ENCODE measurements around the gene SGCA.
A peak's percentile ranks its signal among the peaks of the same experiment; 100 is the strongest.

The SGCA gene

DNA sequence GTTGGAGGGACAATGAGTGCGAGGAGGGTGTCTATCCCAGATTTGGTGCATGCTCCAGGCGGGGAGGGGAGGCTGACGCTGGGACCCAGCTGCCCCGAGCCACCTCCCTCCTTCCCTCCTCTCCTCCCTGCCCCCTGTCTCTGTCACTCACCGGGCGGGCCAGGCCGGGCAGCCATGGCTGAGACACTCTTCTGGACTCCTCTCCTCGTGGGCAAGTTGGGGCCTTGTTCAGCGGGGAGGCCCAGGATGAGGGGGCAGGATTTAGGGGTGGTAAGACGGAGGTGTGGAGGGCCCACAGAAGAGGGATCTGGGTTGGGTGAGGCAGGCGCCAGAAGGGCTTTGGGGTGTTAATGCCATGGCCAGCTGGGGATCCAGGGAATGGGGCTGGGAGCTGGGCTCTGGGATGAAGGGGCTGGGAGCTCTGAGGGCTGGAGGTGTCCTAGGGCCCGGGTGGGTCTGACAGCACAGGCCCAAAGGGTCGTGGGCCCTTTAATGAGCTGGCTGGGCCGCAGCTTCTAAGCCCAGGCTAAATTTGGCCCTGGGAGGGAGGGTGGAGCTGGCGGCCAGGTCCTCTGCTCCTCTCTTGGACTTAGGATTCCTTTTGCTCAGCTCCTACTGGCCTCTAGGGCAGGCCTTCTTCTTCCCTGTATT is at the start of gene SGCA:
Gene SGCA (plus strand): TSS at position 139 of the 651 bp plus-strand sequence. CDS start 36 bp downstream, at position 175.
- DNase-seq (ENCODE audit: low read depth), result no peak

- DNase-seq (ENCODE audit: low read depth), result peak; percentile 49
Measured at GRCh38 chr17:50117202-50118051, 48.4 kb upstream of the SGCA start.

GRCh38 chr17:50118076-50118827 is 47.6 kb upstream of the SGCA start:
- DNase-seq (ENCODE audit: low read depth), result no peak

DNA sequence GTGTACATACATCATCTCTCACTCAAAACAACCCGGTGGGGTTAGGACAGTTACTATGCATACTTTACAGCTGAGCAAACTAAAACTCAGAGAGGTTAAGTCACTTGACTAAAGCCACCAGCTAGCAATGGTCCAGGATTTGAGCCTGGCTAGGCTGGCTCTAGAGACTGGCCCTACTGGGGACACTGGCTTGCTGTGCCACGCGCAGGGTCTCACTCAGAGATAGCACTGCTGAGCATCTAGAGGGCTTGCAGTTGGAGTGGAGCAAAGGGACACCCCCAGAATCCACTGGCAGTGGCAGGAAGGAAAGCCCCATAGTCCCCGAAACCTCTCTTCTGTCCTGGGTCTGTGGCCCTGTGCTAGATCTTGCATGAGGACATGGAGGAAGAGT is 47.0 kb upstream of the SGCA start:
- no peak for DNase-seq (ENCODE audit: low read depth)

DNA sequence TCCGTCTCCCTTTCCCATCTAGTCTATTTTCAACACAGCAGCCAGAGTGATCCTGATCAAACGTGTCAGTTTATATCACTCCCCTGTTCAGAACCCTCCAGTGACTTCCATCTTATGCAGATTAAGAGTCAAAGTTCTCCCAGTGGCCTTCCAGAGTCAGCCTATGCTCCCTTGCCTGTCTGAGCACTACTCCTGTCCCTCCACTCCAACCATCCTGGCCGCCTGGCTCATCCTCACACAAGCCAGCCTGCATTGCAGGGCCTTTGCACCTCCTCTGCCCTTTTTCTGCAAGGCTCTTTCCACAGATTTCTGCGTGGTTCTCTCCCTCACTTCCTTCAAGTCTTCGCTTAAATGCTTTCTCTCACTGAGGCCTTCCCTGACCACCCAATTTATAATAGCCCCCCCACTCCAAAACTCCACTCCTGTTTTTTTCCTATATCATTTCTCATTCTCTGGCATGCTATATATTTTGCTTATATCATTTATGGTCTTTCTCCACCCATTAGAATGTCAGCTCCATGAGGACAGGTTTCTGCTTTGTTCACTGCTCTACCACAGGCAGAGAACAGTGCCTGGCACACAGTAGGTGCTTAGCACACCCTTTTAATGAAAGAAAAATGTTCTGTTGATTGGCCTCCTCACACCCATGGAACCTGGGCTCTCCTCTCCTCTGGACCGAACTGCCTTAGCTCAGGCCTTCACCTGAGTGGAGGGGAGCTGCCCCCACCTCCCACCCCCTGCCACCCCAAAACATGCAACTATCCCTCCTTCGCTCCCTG is 45.1 kb upstream of the SGCA start:
- DNase-seq (ENCODE audit: low read depth), result no peak

DNA sequence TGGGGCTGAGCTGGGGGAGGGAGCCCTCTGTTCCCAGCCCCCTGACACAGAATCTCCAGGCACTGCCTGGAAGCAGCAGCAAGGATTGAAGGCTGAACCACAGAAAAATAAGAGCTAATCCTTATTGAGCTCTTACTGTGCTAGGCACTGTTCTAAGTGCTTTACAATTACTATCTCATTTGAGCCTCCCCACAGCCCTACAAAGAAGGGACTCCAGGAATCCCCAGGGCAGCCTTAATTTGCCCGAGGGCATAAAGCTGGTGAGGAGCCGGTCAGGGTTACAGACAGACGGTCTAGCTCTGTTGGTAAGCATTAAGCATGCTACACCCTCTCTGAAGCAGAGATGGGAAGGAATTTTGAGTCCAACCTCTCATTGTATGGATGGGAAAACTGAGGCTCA is 42.9 kb upstream of the SGCA start:
- DNase-seq (ENCODE audit: low read depth), result no peak

DNA sequence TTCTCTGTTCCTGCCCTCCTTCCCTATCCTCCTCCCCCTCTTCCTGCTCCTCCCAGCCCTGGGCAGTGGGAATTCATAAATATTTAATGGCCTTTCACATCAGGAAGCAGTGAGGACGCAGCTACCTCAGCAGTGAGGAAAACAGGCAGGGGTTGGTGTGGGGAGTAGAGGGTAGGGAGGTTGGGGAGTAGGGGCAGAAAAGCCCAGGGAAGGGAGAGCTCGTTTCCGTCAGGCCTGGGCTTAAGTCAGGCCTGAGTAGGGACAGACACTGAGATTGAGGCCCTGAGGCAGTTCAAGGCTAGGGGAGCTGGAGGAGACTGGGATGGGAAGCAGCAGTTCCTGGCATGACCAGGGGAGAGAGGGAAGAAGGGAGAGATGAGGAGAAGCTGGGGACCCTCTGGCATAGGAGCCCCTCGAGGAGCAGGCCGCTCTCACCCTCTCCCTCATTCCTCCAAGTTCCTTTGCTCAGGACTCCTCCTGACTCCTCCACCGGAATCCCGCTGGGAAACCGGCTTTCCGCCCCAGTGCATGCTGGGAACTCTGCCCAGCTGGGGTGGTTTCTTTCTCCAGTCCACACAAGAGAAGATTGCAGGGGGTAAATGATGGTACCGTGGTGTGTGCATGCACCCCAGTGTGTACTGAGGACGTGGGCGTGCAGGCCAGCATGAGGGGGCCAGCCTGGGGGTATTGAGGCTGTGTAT is 42.0 kb upstream of the SGCA start:
- DNase-seq (ENCODE audit: low read depth), result no peak

DNA sequence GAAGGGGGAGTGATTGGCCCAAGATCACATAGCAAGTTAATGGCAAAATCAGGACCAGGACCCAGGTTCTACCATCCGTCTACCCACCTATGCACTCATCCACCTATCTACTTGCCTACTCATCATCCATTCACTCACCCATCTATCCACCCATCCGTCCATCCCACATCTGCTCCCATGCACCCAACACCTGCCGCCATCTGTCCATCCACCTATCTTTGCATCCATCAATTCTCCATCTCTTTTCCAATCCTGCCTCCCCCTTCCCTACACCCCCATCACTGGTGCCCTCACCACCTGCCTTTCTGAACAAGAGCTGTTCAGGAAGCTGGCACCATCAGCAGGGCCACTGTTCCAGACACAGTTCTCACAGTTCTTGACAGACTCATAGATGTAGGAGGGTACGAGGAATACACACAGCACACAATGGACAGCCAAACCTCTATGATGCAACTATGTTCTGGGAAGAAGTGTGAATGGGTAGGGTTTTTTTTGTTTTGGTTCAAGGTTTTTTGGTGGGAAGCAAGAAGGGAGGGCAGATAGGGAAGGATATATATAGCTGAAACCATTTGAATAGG is 40.3 kb upstream of the SGCA start:
- no peak for DNase-seq (ENCODE audit: low read depth)

- DNase-seq (ENCODE audit: low read depth), result no peak
Measured at GRCh38 chr17:50127697-50128361, 38.0 kb upstream of the SGCA start.

DNA sequence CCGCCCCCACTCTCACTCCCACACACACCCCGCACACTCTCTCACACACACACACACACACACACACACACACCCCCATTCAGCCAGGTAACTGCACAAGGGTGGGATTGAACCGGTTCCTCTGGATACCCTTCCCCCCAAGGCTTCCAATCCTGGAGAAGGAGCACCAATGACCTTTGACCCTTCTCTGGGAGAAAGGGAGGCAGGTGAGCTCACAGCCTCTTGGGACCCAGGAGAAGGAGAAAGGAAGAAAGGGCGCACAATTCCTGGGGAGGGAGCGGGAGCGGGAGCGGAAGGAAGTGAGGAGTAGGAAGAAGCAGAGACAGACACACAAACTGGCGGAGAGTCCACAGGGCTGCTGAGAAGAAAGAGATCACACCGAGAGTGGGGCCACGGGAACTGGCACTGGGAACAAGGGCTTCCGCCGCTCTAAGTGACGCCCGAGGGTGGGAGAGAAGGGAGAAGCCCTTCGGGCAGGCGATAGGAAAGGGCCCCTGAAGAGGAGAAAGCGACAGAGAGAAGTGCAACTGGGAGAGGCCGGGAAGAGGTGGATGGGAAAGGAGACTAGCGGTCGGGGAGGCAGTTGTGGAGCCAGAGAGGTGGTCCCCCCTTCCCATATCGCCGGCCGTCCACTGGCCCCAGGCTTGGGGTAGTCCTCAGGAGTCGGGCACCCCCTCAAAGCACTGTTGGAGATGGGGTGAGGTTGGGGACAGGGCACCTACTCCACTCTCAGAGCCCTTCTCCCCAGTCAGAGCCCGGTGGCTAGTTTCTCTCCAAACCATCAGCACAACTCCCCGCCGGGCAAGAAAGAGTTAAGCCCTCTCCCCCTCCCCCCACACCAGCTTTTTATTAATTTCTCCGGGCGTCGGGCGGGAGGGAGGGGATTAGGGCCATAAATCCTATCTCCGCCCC is 37.1 kb upstream of the SGCA start:
- DNase-seq (ENCODE audit: low read depth), result no peak

- DNase-seq (ENCODE audit: low read depth), result no peak
Measured at GRCh38 chr17:50129353-50129727, 36.5 kb upstream of the SGCA start.

GRCh38 chr17:50129728-50130558 is 35.9 kb upstream of the SGCA start, which contains the start of gene SAMD14:
SAMD14 (minus strand) TSS chr17:50130160; CDS start chr17:50124959, 5,201 bp downstream.
- no peak for DNase-seq (ENCODE audit: low read depth)

- DNase-seq (ENCODE audit: low read depth), result no peak
Measured at GRCh38 chr17:50130559-50131305, 35.1 kb upstream of the SGCA start.

DNA sequence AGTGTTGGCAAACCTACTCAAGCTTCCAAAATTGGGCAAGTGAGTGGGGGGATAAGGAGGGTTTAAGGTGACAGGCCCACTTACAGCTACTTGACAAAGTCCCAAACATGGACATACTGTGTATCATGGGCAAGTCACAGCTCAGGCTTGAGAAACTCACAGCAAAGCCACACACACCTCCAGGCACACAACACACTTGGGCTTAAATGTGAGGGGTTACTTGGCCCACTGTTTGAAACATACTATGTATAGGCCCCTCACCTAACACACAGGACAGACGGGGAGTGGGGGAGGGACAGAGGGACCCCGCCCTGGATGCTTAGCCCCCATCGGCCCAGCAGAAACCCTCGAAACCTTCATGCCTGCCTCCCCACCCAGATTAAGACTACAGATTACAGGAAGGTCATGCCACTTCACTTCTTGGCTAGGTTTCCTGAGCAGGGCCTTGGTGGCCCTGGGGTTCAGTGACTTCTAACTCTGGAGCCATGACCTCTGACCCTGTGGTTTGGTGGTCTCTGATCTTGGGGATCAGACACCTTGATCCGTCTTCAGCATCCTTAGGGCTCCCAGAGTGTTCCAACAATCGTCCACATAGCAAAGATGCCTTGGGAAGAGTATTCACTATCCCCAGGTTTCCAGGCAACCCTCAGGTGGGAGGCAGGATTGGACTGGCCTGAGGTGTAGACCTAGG is 33.6 kb upstream of the SGCA start:
- DNase-seq (ENCODE audit: low read depth), result no peak

DNA sequence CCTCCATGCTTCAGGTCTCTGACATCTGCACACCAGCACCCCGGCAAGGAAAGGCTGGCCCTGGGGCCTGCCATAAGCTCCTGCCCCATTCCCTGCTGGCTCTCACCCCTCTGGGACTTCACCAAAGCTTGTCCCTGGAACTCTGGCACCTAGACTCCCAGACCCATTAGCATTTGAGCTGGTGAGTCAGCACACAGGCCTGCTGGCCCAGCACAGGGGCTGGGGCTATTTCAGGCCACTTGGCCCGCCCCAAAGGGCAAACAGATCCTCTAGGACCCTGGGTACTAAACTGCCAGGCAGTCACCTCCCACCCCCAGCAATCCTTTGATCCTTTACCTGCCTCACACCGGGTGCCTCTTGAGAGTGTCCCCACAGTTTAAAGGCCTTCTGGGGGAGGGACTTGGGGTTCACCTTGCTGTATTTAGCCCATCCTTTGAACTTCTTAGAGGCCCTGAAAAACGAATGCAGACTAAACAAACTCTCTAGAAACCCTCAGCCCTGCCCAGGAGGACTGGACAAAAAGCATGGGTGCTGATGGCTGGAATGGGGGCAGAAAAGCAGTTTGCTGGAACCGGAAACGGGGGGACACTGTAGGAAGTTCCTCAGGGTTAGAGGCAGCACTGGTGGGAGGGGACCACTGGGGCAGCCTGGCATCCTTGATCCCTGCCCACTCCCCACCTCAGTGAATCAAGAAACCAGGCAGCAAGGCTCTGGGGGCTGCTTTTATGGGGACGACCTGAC is 32.6 kb upstream of the SGCA start:
- DNase-seq (ENCODE audit: low read depth), result no peak

GRCh38 chr17:50133769-50134099 is 32.1 kb upstream of the SGCA start:
- DNase-seq (ENCODE audit: low read depth), result no peak

Data from activated T-cell treated with anti-CD3 and anti-CD28 coated beads for 24 hours (primary cell).